ENCODE measurements around the gene PDE7B.

The PDE7B gene

GRCh38 chr6:135884136-135884535 is 32.6 kb downstream of the PDE7B start:
- H3K27ac ChIP-seq, result no peak overlapping the region

GRCh38 chr6:135887069-135887468 is 35.6 kb downstream of the PDE7B start:
- TF ChIP-seq CTCF (IDR thresholded peaks at IDR 0.05) (no peak), ZFX (IDR thresholded peaks at IDR 0.05; ENCODE audit: borderline replicate concordance) (no peak)

More at GRCh38 chr6:135884136-135884535, 32.6 kb downstream of the PDE7B start:
- TF ChIP-seq ZFX (IDR thresholded peaks at IDR 0.05; ENCODE audit: borderline replicate concordance) (no peak), CTCF (IDR thresholded peaks at IDR 0.05) (no peak)

GRCh38 chr6:135888818-135889217 is 37.3 kb downstream of the PDE7B start:
- no peak overlapping the region for H3K27ac ChIP-seq

More at GRCh38 chr6:135887069-135887468, 35.6 kb downstream of the PDE7B start:
- H3K27ac ChIP-seq, result no peak overlapping the region

GRCh38 chr6:135890876-135891275 is 39.4 kb downstream of the PDE7B start:
- no peak overlapping the region for H3K27ac ChIP-seq
- TF ChIP-seq CTCF (IDR thresholded peaks at IDR 0.05), result no peak
- TF ChIP-seq ZFX (IDR thresholded peaks at IDR 0.05; ENCODE audit: borderline replicate concordance), result no peak

More at GRCh38 chr6:135888818-135889217, 37.3 kb downstream of the PDE7B start:
- TF ChIP-seq CTCF (IDR thresholded peaks at IDR 0.05) (no peak), ZFX (IDR thresholded peaks at IDR 0.05; ENCODE audit: borderline replicate concordance) (no peak)

GRCh38 chr6:135891710-135892109 is 40.2 kb downstream of the PDE7B start:
- no peak overlapping the region for H3K27ac ChIP-seq
- TF ChIP-seq CTCF (IDR thresholded peaks at IDR 0.05), result no peak
- no peak for TF ChIP-seq ZFX (IDR thresholded peaks at IDR 0.05; ENCODE audit: borderline replicate concordance)

- no peak for TF ChIP-seq CTCF (IDR thresholded peaks at IDR 0.05)
- TF ChIP-seq ZFX (IDR thresholded peaks at IDR 0.05; ENCODE audit: borderline replicate concordance), result no peak
- H3K27ac ChIP-seq, result no peak overlapping the region
Measured at GRCh38 chr6:135895231-135895911, 43.9 kb downstream of the PDE7B start.

GRCh38 chr6:135897087-135897486 is 45.6 kb downstream of the PDE7B start:
- H3K27ac ChIP-seq, result no peak overlapping the region
- no peak for TF ChIP-seq ZFX (IDR thresholded peaks at IDR 0.05; ENCODE audit: borderline replicate concordance)
- TF ChIP-seq CTCF (IDR thresholded peaks at IDR 0.05), result no peak

Measured in 22Rv1 (cell line).